CD4-positive, CD25-positive, alpha-beta regulatory T cell (primary cell): ENCODE data around the gene APOBEC3G. TPM values are rescaled to one million over a fixed set of nuclear protein-coding genes. Genes with fewer than 3 reads are reported as not detected.

Experiments used
- ATAC-seq, 2 donors: fragments of 150-1000 bp; cut with Tn5 transposase; one replicate each; pipeline ENCODE4 v1.10.0; 2021; ENCODE audit warnings: low read depth in 2 of 2, moderate number of reproducible peaks in 2 of 2, moderate library complexity in 1 of 2
- DNase-seq, 3 donors: peaks; one replicate each; pipeline versions ENCODE4 v3.0.0 to v3.0.0-alpha.2; 2012 to 2022; ENCODE audit warnings: mixed read lengths in 1 of 3
- H3K27ac ChIP-seq: one replicate; pipeline ENCODE4 v1.7.0; 2013; ENCODE audit warnings: mild to moderate bottlenecking, low read length; ENCODE audit not compliant: insufficient read depth, poor library complexity, severe bottlenecking
- H3K27me3 ChIP-seq: one replicate; pipeline ENCODE4 v1.7.0; 2013; ENCODE audit warnings: low read length; ENCODE audit not compliant: control insufficient read depth, insufficient read depth
- H3K36me3 ChIP-seq: one replicate; pipeline ENCODE4 v1.7.0; 2013; ENCODE audit warnings: mild to moderate bottlenecking, low read length, moderate library complexity; ENCODE audit not compliant: control insufficient read depth, insufficient read depth
- H3K4me1 ChIP-seq: 2 replicates; pipeline ENCODE4 v1.7.0; 2013; ENCODE audit warnings: mild to moderate bottlenecking, low read length; ENCODE audit not compliant: insufficient read depth, control insufficient read depth, poor library complexity, severe bottlenecking
- H3K4me3 ChIP-seq: one replicate; pipeline ENCODE4 v1.7.0; 2013; ENCODE audit warnings: low read depth, mild to moderate bottlenecking, low read length, moderate library complexity
- H3K9me3 ChIP-seq, 2 experiments: 1 replicate in 1 of 2; 2 replicates in 1 of 2; pipeline ENCODE4 v1.7.0; 2013; ENCODE audit warnings: low read length in 2 of 2, mild to moderate bottlenecking in 1 of 2, moderate library complexity in 1 of 2; ENCODE audit not compliant: control insufficient read depth in 2 of 2
- H3K27ac Mint-ChIP-seq, 3 donors: one replicate each; pipeline ENCODE4 v1.8.0; 2020 to 2022; ENCODE audit warnings: mild to moderate bottlenecking in 3 of 3, mixed read lengths in 3 of 3, moderate library complexity in 2 of 3
- H3K27me3 Mint-ChIP-seq: one replicate; pipeline ENCODE4 v1.8.0; 2022; ENCODE audit warnings: mild to moderate bottlenecking, mixed read lengths
- H3K36me3 Mint-ChIP-seq: one replicate; pipeline ENCODE4 v1.8.0; 2020; ENCODE audit warnings: mixed read lengths
- H3K4me1 Mint-ChIP-seq, 4 donors: one replicate each; pipeline ENCODE4 v1.8.0; 2020 to 2022; ENCODE audit warnings: mixed read lengths in 4 of 4, mild to moderate bottlenecking in 1 of 4
- H3K4me3 Mint-ChIP-seq, 4 donors: one replicate each; pipeline ENCODE4 v1.8.0; 2020 to 2022; ENCODE audit warnings: mild to moderate bottlenecking in 4 of 4, mixed read lengths in 4 of 4, moderate library complexity in 3 of 4
- H3K9me3 Mint-ChIP-seq, 7 donors: one replicate each; pipeline ENCODE4 v1.8.0; 2020 to 2022; ENCODE audit warnings: mixed read lengths in 7 of 7, mild to moderate bottlenecking in 3 of 7, moderate library complexity in 2 of 7
- polyA plus RNA-seq, 4 donors: library from polyadenylated mRNA; unstranded; fragments of 300-500 nt; fragmentation: Illumina TruSeq; gene quantifications; one replicate each; pipeline ENCODE4 v1.2.3, GENCODE V29; 2021
- total RNA-seq: library from RNA; stranded (reverse); gene quantifications from one replicate; pipeline ENCODE4 v1.2.3, GENCODE V29; 2022

Gene APOBEC3G
- total and polyA plus RNA-seq, 5 donors from 2014 or later = 49.0 to 105 (median 61.1) TPM

DNA sequence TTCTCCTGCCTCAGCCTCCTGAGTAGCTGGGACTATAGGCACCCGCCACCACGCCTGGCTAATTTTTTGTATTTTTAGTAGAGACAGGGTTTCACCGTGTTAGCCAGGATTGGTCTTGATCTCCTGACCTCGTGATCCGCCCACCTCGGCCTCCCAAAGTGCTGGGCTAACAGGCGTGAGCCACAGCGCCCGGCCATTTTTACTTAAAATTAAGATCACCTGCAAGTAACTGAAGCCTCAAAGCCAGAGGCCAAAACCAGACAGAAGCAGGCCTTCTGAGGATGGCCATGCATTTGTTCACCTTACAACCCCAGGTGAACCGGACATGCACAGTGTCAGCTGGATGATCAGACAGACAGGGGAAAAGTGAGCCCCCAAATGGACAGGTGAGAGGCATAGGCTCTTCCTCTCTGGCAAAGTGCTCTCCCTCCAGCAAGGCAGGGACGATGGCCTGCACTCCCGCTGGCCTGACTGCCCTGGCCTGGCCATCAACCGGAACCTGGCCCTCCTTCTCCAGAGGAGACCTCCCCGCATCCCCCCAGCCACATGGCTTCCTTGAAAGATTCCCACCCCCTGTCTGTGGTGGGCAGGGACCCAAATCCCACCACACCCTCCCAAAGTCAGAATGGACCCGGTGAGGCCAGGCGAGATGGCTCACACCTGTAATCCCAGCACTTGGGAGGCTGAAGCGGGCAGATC, 45.8 kb downstream of the APOBEC3G start:
- Histone ChIP-seq H3K4me3 (no peak overlapping the region), H3K9me3 (no peaks in the 10 kb centered on the region), H3K27ac (no peak overlapping the region), H3K4me1 (peaks cover 14% of the 10 kb centered on the region), H3K36me3 (no peaks in the 10 kb centered on the region), H3K27me3 (no peaks in the 10 kb centered on the region)
- DNase-seq (no peak), ATAC-seq (no peak)
- Mint-ChIP-seq H3K9me3 (no peaks in the 10 kb centered on the region), H3K4me1 (peaks cover 7 to 19% (median 9%) of the 10 kb centered on the region in 4 donors), H3K36me3 (no peaks in the 10 kb centered on the region), H3K27ac (no peak overlapping the region), H3K4me3 (no peak overlapping the region), H3K27me3 (no peaks in the 10 kb centered on the region)

DNA sequence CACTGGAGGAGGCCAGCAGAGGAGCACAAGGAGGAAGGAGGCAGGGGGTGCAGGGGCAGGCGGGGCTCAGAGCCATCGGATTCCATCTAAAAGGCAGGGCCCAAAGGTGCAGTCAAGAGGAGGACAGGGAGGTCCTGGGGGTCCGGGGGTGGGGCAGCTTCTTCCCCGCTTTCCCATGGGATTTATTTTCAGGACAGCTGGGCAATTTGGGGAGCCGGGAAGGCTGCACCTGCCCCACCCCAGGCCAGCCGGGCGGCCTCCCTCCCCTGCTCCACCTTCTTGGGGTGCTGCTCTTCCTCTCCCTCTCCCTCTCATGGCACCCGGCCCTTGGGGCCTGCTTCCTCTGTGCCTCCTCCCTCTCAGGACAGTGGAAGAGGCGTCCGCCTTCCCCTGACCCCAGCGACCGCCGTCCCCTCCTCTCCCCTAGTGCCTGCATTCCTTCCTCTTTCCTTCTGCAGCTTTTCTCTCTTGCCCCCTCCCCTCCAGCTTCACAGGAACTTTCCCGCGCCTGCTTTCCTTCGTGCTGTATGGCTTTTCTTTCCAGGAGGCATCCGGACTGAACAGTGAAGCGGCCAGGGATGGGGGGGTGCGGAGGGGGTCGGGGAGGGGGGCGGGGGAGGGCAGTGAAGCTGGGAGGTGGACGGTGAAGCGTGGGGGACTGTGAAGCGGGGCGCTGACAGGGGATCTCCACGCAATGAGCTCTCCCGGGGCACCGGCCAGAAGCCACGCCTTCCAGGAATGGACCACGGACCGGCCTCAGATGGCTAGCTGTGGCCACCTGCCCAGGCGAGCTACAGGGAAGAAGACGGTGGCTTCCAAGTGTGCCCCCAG, 46.9 kb downstream of the APOBEC3G start:
- no peak for ATAC-seq
- H3K9me3 ChIP-seq = no peaks in the 10 kb centered on the region
- H3K4me3 ChIP-seq = no peak overlapping the region
- no peaks in the 10 kb centered on the region for H3K9me3 Mint-ChIP-seq
- peaks cover 4 to 13% (median 7%) of the 10 kb centered on the region in 4 donors for H3K4me1 Mint-ChIP-seq
- no peaks in the 10 kb centered on the region for H3K36me3 ChIP-seq
- no peak for DNase-seq
- H3K4me1 ChIP-seq = peaks cover 6% of the 10 kb centered on the region
- H3K27ac ChIP-seq = no peak overlapping the region
- H3K27me3 Mint-ChIP-seq = no peaks in the 10 kb centered on the region
- H3K27me3 ChIP-seq = no peaks in the 10 kb centered on the region
- no peaks in the 10 kb centered on the region for H3K36me3 Mint-ChIP-seq
- H3K4me3 Mint-ChIP-seq = no peak overlapping the region
- H3K27ac Mint-ChIP-seq = no peak overlapping the region

DNA sequence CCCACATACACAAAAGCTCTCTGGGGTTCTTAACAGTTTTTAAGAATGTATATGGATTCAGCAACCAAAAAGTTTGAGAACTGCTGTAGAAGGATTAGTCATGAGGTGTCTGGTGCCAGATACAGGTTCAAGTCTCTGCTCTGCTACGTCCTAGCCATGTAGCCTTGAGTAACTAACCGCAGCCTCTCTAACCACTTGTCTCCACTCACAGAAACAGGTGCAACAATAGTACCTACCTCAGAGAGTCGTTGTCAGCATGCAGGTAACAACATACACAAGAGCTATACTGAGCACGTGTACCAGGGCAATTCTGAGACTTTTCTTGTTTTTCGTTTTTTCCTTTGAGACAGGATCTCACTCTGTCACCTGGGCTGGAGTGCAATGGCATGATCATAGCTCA, 48.5 kb downstream of the APOBEC3G start:
- no peak for DNase-seq
- H3K27ac ChIP-seq = no peak overlapping the region
- no peak overlapping the region for H3K4me3 ChIP-seq
- peaks cover 4% of the 10 kb centered on the region for H3K36me3 Mint-ChIP-seq
- H3K4me3 Mint-ChIP-seq = no peak overlapping the region
- no peaks in the 10 kb centered on the region for H3K9me3 ChIP-seq
- peak overlapping the region in 1 of 3 donors; percentile 37 for H3K27ac Mint-ChIP-seq
- no peaks in the 10 kb centered on the region for H3K27me3 Mint-ChIP-seq
- H3K27me3 ChIP-seq = no peaks in the 10 kb centered on the region
- peaks cover 5% of the 10 kb centered on the region for H3K36me3 ChIP-seq
- no peak for ATAC-seq
- peaks cover 6% of the 10 kb centered on the region for H3K4me1 ChIP-seq
- H3K9me3 Mint-ChIP-seq = no peaks in the 10 kb centered on the region
- peaks cover 4 to 20% (median 7%) of the 10 kb centered on the region in 4 donors for H3K4me1 Mint-ChIP-seq

DNA sequence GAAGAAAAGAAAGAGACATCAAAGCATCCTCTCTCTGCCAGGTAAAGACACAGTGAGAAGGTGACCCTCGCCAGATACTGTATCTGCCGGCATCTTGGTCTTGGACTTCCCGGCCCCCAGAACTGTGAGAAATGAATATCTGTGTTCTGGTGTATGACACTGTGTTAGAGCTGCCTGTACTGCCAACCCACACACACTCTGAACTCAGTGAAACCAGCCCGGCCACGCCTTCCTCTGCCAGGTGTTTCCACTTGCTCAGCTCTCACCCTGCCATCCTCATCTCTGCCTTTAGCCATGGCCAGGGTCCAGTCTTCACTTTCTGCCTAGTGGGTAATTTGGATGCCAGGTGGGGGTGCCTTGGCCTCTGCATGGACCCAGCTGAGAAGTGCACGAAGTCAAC, 51.4 kb downstream of the APOBEC3G start:
- peaks cover 0 to 10% (median 2%) of the 10 kb centered on the region in 4 donors for H3K4me1 Mint-ChIP-seq
- no peaks in the 10 kb centered on the region for H3K9me3 Mint-ChIP-seq
- peaks cover 7% of the 10 kb centered on the region for H3K36me3 Mint-ChIP-seq
- no peak for ATAC-seq
- peaks cover 26% of the 10 kb centered on the region for H3K36me3 ChIP-seq
- no peaks in the 10 kb centered on the region for H3K27me3 Mint-ChIP-seq
- peak overlapping the region in 2 of 3 donors; percentile 38 to 74 for H3K27ac Mint-ChIP-seq
- H3K27ac ChIP-seq = no peak overlapping the region
- H3K27me3 ChIP-seq = no peaks in the 10 kb centered on the region
- no peaks in the 10 kb centered on the region for H3K9me3 ChIP-seq
- H3K4me3 ChIP-seq = no peak overlapping the region
- no peaks in the 10 kb centered on the region for H3K4me1 ChIP-seq
- no peak for DNase-seq
- H3K4me3 Mint-ChIP-seq = no peak overlapping the region

DNA sequence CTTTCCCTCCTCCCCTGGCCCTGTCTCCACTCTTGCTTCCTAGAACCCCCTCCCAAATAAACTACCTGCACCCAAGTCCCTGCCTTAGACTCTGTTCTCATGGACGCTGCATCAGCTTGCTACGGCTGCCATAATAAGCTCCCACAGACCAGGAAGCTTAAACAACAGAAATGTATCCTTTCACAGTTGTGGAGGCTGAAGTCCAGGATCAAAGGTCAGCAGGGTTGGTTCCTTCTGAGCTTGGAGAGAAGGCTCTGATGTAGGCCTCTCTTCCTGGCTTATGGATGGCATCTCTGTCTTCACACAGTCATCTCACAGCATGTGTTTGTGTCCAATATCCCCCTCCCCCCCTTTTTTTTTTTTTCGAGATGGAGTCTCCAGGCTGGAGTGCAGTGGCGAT, 52.0 kb downstream of the APOBEC3G start:
- no peaks in the 10 kb centered on the region for H3K27me3 ChIP-seq
- H3K4me3 ChIP-seq = no peak overlapping the region
- no peaks in the 10 kb centered on the region for H3K9me3 Mint-ChIP-seq
- H3K4me3 Mint-ChIP-seq = no peak overlapping the region
- H3K4me1 ChIP-seq = no peaks in the 10 kb centered on the region
- H3K9me3 ChIP-seq = no peaks in the 10 kb centered on the region
- peaks cover 7% of the 10 kb centered on the region for H3K36me3 Mint-ChIP-seq
- peaks cover 0 to 10% (median 2%) of the 10 kb centered on the region in 4 donors for H3K4me1 Mint-ChIP-seq
- no peak for ATAC-seq
- no peaks in the 10 kb centered on the region for H3K27me3 Mint-ChIP-seq
- peak overlapping the region in 2 of 3 donors; percentile 38 to 84 for H3K27ac Mint-ChIP-seq
- DNase-seq = no peak
- peaks cover 32% of the 10 kb centered on the region for H3K36me3 ChIP-seq
- H3K27ac ChIP-seq = no peak overlapping the region

DNA sequence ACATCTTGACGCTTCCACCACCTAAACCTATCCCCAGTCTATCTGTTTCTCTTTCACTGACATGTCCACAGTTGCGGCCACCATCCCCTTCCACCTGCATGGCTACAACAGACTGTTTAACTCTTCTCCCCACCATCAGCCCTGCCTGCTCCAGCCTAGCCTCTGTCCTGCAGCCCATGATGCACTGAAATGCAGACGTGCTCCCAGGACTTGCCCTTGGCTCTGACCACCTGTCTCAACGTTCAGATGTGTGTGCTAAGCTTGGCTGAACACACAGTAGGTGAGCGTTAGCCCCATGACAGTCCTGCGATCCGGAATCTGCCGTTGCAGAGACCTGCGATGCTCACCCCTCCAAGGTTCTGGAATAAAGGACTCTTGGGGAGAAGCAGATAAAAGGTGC, 52.7 kb downstream of the APOBEC3G start:
- Mint-ChIP-seq H3K9me3 (no peaks in the 10 kb centered on the region), H3K36me3 (peaks cover 7% of the 10 kb centered on the region), H3K27ac (peak overlapping the region in 2 of 3 donors; percentile 1 to 56), H3K4me3 (no peak overlapping the region), H3K27me3 (no peaks in the 10 kb centered on the region), H3K4me1 (peaks cover 0 to 10% (median 2%) of the 10 kb centered on the region in 4 donors)
- Histone ChIP-seq H3K9me3 (no peaks in the 10 kb centered on the region), H3K4me3 (no peak overlapping the region), H3K27me3 (no peaks in the 10 kb centered on the region), H3K27ac (no peak overlapping the region), H3K4me1 (no peaks in the 10 kb centered on the region), H3K36me3 (peaks cover 36% of the 10 kb centered on the region)
- DNase-seq (no peak), ATAC-seq (no peak)

DNA sequence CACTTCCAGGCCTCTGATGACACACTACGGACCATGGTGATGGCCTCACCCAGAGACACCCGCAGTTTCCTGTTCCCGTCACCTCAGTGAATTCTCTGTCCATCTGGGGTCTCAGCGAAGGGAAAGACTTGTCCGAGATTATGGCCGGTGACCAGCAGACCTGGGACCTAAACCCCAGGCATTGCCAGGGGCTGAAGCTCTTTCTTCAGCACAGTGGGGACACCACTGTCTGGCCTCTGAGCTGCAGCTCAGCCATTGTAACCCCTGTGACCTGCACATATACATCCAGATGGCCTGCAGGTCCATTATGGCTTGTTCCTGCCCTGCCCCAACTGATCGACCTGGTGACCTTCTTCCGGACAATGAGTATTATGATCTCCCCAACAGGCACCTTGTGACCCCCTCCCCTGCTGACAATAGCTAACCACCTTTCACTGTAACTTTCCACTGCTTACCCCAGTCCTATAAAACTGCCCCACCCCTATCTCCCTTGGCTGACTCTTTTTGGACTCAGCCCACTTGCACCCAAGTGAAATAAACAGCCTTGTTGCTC, 53.2 kb downstream of the APOBEC3G start:
- no peak for DNase-seq
- Mint-ChIP-seq H3K9me3 (no peaks in the 10 kb centered on the region), H3K27me3 (no peaks in the 10 kb centered on the region), H3K4me3 (no peak overlapping the region), H3K4me1 (peaks cover 0 to 10% (median 2%) of the 10 kb centered on the region in 4 donors), H3K27ac (peak overlapping the region in 2 of 3 donors; percentile 56 to 69), H3K36me3 (peaks cover 7% of the 10 kb centered on the region)
- peaks cover 36% of the 10 kb centered on the region for H3K36me3 ChIP-seq
- no peak overlapping the region for H3K4me3 ChIP-seq
- no peaks in the 10 kb centered on the region for H3K27me3 ChIP-seq
- no peak overlapping the region for H3K27ac ChIP-seq
- no peaks in the 10 kb centered on the region for H3K9me3 ChIP-seq
- no peaks in the 10 kb centered on the region for H3K4me1 ChIP-seq
- no peak for ATAC-seq
